Activated naive CD8-positive, alpha-beta T cell treated with anti-CD3 and anti-CD28 coated beads, Interleukin-2, amount 50 U/mL, for 16 hours (primary cell): ENCODE data around the gene PHACTR3.

Experiments used
- DNase-seq: peaks from one replicate; pipeline ENCODE4 v3.0.0-alpha.2; 2020; ENCODE audit warnings: low read depth, low spot score

The PHACTR3 gene

DNA sequence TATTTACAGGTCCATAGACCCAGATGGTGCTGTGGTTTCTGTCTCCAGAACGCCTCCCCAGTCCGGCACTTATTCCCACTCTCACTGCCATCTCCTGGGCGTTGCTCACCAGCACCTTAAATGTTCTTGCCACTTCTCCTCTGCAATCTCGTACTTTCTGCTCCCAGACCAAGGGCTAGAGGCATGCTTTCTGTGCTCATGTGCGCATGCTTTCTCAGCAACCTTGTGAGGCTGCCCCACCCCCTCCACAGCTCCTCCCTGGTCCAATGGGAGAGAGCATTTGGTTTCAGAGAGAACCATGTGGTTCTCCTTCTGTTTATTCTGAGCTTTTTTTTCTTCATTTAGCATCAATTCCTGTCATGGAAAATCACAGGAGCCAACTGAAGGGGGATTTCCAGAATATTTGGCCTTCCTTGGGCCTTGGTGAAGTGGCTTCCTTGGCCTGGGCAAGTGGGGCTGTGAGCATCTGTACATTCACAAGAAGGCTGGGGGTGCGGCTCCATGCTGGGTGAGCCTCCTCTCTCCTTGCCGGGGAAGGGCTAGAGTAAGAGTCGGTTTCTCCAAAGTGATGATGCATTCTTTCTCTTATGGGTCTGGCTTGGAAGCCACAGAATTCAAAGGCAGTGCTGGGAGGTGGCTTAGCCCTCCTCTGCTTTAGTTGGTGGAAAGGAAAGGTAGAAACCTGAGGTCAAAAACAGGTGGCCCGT lies 66.6 kb downstream of the PHACTR3 start:
- DNase-seq, result no peak

GRCh38 chr20:59671661-59672471 lies 67.5 kb downstream of the PHACTR3 start:
- DNase-seq, result no peak

DNA sequence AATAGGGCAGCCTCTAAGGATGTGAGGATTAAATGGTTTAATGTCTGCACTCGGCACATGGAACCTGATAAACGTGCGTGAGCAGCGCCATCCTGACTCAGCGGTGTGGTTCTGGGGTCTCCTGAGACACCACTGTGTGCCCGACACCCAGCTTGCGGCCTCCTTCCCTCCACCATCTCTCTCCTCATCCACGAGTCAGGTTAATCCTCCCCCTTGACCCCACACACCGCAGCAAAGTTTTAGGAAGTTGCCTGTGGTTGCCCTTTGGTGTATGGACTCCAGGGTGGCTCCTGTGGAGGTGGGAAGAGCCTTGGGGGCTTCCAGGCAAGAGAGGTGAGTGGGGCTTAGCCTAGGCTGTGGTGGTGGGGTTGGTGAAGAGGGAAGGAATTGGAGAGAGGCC lies 68.2 kb downstream of the PHACTR3 start:
- DNase-seq, result no peak

GRCh38 chr20:59673288-59673997 lies 69.1 kb downstream of the PHACTR3 start:
- DNase-seq, result no peak

- DNase-seq, result no peak
Observed at GRCh38 chr20:59673998-59674445, 69.7 kb downstream of the PHACTR3 start.

DNA sequence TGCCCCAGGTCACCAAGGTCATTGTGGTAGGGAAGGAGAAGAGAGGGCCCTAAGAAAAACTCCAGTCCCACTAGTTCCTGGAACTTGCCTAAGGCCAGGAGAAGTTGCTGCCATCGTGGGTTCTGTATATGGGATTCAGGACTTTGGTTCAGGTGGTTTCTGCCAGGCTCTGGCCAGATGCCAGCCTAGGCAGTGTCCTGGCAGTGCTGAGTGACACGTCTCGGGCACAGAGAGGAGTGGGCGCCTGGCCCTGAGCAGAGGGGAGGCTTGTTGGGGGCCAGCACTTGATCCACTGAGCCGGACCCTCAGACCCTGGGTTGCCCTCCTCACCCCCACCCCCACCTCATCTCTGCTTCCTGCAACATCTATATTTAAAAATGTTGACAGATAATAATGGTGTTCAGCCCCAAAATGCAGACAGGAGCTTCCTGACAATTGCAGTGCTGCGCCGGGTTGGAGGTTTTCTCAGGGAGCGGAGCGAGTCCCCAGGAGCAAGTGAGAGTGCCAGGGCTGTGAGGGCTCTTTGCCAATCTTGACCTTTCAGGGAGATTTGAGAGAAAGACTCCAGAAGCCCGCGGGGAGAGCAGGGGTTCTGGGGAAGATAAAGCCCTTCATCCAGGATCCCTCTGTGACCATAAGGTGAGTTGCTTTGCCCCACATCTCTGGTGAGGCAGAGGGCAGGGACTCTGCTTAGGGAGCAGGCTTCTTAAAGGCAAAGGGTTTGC lies 71.9 kb downstream of the PHACTR3 start:
- no peak for DNase-seq

- DNase-seq, result no peak
Observed at GRCh38 chr20:59676851-59677182, 72.5 kb downstream of the PHACTR3 start.

- no peak for DNase-seq
Observed at GRCh38 chr20:59677586-59677985, 73.2 kb downstream of the PHACTR3 start.

DNA sequence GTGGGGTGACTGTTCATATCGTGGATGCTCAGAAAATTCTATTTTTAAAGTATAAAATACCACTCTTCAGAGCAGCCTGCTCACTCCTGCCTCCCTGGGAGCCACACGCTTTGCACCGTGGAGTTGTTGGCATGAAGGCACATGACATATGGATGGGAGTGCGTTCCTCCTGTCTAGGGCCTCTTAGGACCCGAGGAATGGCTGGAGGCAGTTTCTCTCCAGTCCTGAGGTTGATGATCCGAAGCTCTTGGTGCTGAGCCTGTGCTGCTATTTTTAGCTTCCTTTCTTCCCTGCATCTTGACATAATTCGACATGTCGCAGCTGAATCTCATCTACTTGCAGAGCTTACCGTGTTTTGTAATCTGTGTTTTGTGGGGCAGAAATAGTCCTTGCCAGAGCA lies 73.9 kb downstream of the PHACTR3 start:
- no peak for DNase-seq

- no peak for DNase-seq
Observed at GRCh38 chr20:59678951-59679350, 74.6 kb downstream of the PHACTR3 start.

DNA sequence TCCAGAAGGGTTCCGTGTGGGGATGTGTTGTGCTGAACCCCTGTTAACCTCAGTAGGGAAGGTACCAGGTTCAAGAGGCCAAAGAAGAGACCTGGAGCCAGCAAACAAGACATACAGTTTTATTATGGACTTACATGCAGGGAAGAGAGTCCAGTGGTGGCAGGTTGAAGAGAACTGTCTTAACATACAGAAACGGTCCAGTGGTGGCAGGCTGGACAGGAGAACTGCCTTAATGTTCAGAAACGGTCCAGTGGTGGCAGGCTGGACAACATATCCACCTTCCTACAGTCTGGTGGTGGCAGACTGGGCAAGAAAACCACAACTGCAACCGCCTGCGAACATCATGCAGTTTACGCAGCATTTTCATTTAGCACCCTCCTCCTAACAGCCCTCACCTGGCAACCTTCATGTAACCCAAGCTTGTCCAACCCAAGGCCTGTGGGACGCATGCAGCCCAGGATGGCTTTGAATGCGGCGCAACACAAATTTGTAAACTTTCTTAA lies 75.9 kb downstream of the PHACTR3 start:
- no peak for DNase-seq

GRCh38 chr20:59680852-59681251 lies 76.5 kb downstream of the PHACTR3 start:
- DNase-seq, result no peak

GRCh38 chr20:59682603-59683002 lies 78.3 kb downstream of the PHACTR3 start:
- no peak for DNase-seq

- DNase-seq, result no peak
Observed at GRCh38 chr20:59683181-59683580, 78.8 kb downstream of the PHACTR3 start.

- DNase-seq, result no peak
Observed at GRCh38 chr20:59684685-59685242, 80.4 kb downstream of the PHACTR3 start.

GRCh38 chr20:59686404-59687346 lies 82.3 kb downstream of the PHACTR3 start:
- DNase-seq, result no peak

DNA sequence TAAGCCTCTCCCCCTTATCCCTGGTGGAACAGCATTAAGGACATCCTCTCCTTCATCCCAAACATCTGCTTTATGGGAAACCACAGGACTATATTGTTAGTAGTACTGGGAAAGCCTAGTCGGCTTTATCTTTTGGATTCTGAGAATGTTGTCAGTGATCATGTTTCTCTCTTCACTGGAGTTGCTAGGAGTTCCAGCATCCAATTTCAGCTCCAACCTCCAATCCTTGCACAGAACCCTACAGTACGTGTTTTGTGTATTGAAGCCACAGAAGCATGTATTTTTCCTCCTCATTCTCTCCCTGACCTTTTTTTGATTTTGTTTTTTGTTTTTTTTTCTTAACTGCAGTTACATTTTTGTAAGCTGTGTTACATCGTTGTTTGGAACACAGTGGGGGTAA lies 84.0 kb downstream of the PHACTR3 start:
- DNase-seq, result no peak

DNA sequence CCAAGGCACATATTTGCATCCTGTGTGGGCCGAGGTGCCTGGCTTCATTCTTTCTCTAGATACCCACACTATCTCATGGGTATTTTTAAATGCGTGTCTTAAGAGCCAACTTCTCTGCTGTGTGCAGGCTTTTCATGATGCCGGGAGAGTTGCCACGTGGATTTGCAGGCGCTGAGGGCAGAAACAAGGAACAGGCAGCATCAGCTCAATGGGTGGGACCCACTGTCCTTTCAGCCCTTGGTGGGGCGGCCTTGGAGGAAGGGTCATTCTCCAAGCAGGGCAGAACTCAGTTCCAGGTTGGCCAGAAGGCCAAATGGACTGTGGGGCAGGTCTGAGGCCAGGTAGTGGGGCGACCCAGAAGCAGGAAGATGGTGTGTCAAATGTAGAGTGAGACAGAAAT lies 84.7 kb downstream of the PHACTR3 start:
- no peak for DNase-seq

DNA sequence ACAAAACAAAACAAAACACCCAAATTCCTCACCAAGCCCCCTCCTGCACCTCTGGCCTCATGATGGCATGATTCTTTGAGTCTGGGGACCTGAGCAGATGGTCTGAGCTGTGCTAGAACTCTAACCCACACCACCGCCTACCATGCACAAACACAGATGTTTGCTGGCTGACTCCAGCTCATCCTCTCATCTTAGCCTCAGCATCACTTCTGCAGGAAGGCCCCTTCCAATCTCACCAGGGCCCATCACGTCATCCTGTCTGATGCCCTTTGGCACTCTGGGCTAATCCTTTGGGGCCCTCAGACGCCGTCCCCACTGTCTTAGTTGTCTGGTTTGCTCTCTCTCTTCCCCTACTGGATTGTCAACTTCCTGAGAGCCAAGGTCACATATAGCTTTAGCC lies 85.8 kb downstream of the PHACTR3 start:
- no peak for DNase-seq

- DNase-seq, result no peak
Observed at GRCh38 chr20:59690976-59691375, 86.6 kb downstream of the PHACTR3 start.
